ENCODE data around the gene GLB1L. TPM values are rescaled to one million over a fixed set of nuclear protein-coding genes. Genes with fewer than 3 reads are reported as not detected.
"Not testable (repeated sequence)": the region's sequence is repeated elsewhere in the genome, so short reads cannot be mapped to it uniquely, and the experiment has no call there.

The GLB1L gene
- total RNA-seq, 1 donor from 2014 or later, result 4.2 TPM

DNA sequence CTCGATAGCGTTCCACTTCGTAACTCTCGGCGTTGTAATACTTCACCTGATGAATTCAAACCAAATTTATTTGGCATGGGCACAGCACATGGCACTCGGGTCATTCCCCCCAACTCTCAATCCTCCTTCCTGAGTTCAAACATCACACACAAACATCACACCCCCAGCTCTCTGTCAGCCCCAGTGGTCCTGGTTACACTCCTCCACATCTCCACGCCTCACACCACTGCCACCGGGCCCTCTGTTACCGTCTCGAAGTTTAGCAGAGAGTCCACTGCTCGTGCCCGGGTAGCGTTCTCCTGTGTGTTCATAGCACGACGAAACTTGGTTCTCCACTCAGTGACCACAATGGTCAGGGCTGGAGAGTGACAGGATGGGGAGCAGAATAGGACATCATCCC lies 31.1 kb downstream of the GLB1L start:
- no peak for ATAC-seq
- intact Hi-C loops (cut with DNase I), result no loop called here
- no peak for DNase-seq (ENCODE audit: low spot score)

DNA sequence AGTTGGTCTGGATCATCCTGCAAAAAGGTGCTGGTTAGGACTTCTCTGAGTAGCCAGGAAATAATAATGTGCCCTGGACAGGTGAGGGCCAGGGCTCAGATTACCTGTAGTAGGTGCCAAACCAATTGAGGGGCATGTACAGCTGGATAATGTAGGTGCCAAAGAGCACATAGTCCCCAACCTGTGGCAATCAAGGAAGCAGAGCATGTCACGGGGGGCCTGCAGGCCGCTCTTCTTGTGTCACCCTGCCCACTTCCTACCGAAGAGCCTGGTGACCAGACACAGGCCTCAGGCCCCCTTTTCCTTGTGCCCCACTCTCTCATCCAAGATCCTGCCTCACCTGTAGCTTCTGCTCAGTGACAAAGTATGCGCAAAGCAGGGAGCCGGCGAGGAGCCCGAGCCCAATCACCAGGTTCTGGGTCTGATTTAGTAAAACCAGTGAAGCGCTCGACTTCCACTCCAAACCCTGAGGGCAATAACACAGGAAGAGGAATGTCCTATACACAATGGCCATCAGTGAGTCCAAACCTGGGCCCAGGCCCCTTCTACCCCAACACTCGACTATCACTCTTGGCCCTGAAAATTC lies 31.7 kb downstream of the GLB1L start:
- DNase-seq (ENCODE audit: low spot score) (no peak), ATAC-seq (no peak)
- intact Hi-C loops (cut with DNase I), result no loop called here

DNA sequence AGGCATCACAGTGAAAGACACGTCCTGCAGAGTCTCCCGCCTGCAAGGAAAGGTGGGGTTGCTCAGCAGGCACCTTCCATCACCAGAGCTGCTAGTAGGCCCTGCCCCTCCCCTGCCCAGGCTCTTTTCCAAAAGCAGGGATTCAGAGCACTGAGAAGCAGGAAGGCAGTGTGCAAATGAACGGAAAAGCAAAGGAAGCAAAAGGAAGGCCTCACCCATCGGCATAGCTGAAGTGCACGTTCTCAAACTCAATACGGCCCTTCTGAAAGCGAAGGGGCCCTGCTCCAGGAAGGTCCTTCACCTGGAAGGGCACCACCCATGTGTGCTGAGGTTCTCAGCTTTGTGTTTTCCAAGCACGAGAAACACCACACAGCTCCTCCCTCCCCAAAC lies 32.2 kb downstream of the GLB1L start:
- intact Hi-C loops (cut with DNase I), result no loop called here
- ATAC-seq (no peak), DNase-seq (ENCODE audit: low spot score) (no peak)

DNA sequence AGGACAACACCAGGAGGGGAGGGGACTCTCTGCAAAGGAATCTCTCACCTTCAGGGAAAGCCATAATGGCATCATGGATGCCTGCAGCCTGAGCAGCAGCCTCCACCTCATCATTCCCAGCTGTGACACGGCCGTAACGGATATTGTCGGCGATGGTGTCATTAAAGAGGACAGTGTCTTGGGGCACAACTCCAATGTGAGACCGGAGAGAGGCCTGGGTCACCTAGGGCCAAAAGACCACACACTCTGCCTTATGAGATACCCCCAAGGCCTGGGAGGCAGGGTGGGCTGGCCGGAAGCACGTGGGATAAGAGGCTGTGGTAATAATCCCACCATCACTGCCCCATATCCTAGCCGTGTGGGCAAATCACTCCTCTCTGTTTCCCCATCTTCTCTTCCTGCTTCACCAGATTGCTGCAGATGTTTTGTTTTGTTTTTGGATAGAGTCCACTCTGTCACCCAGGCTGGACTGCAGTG lies 34.3 kb downstream of the GLB1L start:
- intact Hi-C loops (cut with DNase I), result no loop called here

DNA sequence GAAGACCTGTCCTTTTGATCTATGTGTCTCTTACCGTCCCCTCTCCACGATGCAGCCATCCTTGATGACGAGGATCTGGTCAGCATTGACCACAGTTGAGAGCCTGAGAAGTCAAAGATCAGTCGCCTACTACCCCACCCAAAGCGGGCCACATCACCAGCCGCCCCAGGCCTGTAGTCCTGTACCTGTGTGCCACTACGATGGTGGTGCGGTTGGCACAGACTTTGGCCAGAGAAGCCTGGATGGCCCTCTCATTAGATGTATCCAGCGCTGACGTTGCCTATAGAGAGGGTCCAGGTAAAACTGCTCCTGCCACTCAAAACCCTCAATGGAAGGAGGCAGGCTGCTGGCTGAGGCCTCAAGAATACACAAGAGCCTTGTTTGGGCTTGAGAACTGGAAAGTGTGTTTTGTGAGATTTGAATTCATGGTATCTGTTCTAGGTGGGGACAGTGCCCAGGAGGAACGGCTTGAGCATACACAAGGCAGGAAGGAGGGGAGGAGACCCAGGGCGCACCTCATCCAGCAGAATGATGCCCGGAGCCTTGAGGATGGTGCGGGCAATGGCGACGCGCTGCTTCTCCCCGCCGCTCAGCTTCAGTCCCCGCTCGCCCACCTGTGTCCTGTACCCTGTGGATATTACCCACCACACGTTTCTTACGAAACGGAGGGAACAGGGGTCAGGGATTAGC lies 34.9 kb downstream of the GLB1L start:
- intact Hi-C loops (cut with DNase I), result no loop called here
- no peak for ATAC-seq
- no peak for DNase-seq (ENCODE audit: low spot score)

More for the DNA sequence above, 34.3 kb downstream of the GLB1L start:
- no peak for ATAC-seq
- DNase-seq (ENCODE audit: low spot score), result no peak

DNA sequence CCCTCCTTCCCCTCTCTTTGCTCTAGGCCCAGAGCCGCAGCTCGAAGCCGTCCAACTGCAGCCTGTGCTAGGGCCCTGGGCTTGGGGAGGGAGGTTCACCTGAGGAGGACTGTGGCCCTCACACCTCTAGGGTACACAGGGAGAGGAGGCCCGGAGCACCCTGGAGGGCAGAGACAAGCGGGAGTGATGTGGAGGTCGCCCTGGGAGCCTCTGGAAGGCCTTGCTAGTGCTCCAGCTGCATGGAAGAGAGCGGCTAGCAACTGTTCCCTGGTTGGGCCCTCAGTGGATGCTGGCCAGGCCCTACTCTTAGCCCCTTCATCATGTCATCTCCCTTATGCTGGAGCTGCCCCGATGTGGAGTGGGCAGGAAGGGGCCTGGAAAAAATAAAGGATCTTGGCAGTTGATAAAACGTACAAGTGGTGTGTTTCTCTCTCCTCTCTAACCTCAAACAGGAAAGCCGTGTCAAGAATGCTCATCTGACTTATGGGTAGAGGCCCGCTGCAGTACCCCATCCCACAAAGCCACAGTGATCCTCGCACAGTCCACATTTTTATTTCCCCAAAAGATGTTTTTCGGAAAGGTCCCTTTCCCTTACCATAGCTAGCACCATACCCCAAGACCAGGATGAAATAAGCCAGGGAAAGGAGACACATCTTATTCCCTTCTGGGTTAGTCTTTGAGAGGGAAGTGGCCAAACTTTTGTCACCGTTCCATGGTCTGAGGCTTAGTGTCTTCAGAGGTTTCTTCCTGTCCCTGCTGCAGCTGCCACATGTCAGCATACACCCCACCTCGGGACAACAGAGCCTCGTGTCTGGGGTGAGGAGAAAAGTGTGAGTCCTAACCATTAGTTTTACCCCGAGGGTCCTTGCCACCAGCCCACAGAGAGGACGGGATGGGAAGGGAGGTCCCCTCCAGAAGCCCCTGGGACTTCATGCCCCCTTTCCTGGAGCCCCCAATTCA lies 35.7 kb downstream of the GLB1L start:
- DNase-seq (ENCODE audit: low spot score) (no peak), ATAC-seq (no peak)
- intact Hi-C loops (cut with DNase I), result no loop called here

DNA sequence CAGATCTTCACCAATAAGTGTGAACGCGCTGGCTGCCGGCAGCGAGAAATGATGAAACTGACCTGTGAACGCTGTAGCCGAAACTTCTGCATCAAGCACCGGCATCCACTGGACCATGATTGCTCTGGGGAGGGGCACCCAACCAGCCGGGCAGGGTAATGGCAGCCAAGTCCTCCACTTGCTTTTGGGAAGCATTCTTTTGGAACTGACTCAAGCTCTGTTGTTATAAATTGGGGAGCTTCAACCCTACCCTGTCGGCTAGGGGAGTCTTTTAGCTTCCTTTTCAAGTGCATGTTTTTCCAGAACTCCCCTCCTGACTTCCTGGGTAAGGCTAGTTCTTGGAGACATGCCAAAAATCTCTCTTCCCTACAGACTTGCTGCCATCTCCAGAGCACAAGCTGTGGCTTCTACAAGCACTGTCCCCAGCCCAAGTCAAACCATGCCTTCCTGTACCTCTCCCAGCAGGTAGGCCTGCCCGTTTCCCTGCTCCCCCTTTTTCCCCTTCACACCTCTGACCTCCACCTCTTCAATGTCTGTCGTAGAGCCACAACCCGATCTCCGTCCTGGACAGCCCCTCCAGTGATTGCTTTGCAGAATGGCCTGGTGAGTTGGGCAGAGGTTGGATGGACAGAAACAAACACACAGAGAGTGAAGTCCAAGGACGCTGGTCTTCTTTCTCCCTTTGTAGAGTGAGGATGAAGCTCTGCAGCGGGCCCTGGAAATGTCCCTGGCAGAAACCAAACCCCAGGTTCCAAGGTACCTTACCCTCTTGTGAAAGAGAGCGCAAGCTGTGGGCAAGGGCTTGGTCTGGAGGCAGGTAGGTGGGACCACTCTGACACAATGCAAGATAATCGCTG lies 37.1 kb downstream of the GLB1L start:
- intact Hi-C loops (cut with DNase I), result no loop called here
- ATAC-seq (no peak), DNase-seq (ENCODE audit: low spot score) (no peak)

DNA sequence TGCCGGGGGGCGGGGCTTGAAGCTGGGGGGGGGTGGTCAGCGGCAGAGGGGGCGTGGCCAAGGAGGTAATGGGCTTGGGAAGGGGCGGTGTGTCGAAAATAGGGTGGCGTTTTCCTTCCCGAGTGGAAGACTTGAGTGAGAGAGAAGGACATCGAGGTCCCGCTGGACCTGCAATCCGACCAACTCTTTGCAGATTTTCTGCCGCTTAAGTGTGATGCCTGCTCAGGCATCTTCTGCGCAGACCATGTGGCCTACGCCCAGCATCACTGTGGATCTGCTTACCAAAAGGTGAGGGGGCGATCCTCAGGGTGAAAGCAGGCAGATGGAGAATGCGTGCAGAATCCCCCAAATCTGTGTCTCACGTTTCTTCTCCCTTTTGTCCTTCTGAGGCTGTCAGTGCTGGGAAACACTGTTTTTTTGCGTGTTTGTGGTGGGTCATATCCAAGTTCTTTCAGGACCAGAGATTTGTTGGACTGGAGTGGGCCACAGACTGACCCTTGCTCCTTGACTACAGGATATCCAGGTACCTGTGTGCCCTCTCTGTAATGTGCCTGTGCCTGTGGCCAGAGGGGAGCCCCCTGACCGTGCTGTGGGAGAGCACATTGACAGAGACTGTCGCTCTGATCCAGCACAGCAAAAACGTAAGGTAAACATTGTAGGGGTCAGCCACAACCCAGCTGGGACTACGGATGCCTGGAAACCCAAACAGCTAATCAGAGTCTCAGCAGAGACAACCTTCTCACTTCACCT lies 37.9 kb downstream of the GLB1L start:
- no peak for DNase-seq (ENCODE audit: low spot score)

DNA sequence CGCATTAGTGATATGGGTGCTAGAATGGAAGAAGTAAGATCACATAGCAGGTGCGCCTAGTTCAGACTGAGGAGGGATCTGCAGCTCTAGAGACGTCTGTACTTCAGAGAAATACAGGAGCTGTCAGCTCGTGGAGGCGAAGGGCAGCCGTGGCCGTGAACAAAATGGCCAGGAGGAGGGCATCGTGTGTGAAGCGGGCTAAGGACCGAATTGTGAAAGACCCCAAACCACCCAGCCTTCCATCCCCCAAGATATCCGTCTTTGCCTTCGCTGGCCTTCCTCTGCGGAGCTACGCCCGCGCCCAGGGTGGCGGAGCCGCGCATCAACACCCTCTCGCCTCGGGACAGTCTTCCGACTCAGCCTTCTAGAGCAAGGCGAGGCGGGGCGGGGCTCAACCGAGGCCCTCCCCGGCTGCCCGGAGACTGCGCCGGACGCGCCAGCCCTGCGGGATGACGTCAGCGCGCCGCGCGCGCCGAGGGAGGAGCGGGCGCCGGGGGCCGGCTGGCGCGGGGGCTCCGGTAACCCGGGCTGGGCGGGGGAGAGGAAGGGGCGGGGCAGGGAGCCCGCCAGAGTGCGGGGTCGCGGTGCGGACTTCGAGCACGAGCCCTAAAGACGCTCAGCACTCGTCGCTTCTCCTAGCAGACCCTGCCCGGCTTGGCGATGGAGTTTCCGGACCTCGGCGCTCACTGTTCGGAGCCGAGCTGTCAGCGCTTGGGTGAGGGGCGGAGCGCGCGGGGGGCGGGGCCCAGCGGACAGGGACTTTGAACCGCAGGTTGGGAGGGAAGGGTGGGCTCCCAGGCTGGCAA lies 38.7 kb downstream of the GLB1L start, which contains the start of gene ZFAND2B:
ZFAND2B (plus strand) TSS at position 455 of the 806 bp plus-strand sequence; CDS start at position 661, 206 bp downstream.
- intact Hi-C loops (cut with DNase I), result no loop called here
- DNase-seq (ENCODE audit: low spot score) (peak; percentile 97), ATAC-seq (peak; percentile 96)

More for the DNA sequence above, 37.9 kb downstream of the GLB1L start:
- ATAC-seq, result peak; percentile 1
- intact Hi-C loops (cut with DNase I), result no loop called here

DNA sequence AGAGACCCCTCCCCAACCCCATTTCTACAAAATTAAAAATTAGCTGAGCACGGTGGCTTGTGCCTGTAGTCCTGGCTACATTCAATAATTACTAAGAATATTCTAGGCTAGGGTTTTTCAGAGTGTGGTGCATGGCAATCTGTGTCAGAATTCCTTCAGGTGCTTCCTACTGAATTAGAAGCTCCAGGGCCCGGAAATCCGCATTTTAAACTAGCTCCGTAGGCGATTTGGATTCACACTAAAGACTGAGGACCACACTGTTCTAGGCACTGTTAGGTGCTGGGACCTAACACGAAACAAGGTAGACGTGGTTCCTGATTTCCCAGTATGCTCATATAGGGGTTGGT lies 39.3 kb downstream of the GLB1L start:
- intact Hi-C loops (cut with DNase I), result no loop called here
- ATAC-seq, result no peak
- no peak for DNase-seq (ENCODE audit: low spot score)

DNA sequence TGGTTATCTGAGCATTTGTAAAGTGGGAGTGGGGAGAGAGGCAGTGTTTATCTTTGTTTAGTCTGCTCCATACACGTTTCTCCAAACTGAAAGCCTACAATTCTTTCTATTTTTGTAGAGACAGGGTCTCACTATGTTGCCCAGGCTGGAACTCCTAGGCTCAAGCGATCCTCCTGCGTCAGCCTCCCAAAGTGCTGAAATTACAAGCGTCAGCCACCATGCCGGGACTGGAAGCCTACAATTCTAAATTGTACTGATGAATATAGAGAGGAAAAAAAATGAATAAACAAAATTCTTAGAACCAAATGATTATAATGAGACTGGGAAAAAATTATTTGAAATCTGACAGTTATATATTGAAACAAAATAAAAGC lies 40.1 kb downstream of the GLB1L start:
- DNase-seq (ENCODE audit: low spot score), result no peak
- intact Hi-C loops (cut with DNase I), result no loop called here
- no peak for ATAC-seq

DNA sequence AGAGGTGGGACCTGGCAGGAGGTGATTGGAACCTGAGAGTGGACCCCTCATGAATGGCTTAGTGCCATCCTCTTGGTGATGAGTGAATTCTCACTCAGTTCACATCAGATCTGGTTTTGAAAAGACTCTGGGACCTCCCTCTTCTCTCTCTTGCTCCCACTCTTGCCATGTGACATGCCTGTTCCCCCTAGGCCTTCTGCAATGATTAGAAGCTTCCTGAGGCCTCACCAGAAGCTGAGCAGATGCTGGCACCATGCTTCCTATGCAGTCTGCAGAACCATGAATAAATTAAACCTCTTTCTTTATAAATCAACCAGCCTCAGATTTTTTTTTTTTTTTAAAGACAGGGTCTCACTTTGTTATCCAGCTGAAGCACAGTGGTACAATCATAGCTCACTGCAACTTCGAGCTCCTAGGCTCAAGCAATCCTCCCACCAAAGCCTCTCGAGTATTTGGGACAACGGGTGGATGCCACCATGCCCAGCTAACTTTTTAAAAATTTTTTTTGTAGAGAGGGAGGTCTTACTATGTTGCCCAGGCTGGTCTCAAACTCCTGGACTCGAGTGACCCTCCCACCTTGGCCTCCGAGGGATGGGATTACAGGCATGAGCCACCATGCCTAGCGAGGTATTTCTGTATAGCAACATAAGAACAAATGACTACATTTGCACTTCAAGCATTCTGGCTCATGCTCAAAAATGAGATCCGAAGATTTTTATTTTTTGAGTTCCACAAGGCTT lies 40.6 kb downstream of the GLB1L start:
- no peak for DNase-seq (ENCODE audit: low spot score)

DNA sequence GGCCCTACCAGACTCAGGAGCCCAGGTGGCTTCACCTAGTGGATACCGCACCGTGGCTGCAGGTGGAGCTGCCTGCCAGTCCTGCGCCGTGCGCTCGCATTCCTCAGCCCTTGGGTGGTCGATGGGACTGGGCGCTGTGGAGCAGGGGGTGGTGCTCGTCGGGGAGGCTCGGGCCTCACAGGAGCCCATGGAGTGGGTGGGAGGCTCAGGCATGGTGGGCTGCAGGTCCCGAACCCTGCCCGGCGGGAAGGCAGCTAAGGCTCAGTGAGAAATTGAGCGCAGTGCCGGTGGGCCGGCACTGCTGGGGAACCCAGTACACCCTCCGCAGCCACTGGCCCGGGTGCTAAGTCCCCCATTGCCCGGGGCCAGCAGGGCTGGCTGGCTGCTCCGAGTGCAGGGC lies 43.9 kb downstream of the GLB1L start:
- intact Hi-C loops (cut with DNase I); DNase-seq (ENCODE audit: low spot score); ATAC-seq: not testable (repeated sequence)

More for the DNA sequence above, 40.6 kb downstream of the GLB1L start:
- ATAC-seq, result no peak
- intact Hi-C loops (cut with DNase I), result no loop called here

DNA sequence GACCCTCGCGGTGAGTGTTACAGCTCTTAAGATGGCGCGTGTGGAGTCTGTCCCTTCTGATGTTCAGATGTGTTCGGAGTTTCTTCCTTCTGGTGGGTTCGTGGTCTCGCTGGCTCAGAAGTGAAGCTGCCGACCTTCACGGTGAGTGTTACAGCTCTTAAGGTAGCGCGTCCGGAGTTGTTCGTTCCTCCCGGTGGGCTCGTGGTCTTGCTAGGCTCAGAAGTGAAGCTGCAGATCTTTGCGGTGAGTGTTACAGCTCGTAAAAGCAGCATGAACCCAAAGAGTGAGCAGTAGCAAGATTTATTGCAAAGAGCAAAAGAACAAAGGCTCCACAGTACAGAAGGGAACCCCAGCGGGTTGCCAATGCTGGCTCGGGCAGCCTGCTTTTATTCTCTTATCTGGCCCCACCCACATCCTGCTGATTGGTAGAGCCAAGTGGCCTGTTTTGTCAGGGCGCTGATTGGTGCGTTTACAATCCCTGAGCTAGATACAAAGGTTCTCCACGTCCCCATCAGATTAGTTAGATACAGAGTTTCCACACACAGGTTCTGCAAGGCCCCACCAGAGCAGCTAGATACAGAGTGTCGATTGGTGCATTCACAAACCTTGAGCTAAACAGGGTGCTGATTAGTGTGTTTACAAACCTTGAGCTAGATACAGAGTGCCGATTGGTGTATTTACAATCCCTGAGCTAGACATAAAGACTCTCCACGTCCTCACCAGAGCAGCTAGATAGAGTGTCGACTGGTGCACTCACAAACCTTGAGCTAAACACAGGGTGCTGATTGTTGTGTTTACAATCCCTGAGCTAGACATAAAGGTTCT lies 44.5 kb downstream of the GLB1L start:
- intact Hi-C loops (cut with DNase I); DNase-seq (ENCODE audit: low spot score); ATAC-seq: not testable (repeated sequence)

DNA sequence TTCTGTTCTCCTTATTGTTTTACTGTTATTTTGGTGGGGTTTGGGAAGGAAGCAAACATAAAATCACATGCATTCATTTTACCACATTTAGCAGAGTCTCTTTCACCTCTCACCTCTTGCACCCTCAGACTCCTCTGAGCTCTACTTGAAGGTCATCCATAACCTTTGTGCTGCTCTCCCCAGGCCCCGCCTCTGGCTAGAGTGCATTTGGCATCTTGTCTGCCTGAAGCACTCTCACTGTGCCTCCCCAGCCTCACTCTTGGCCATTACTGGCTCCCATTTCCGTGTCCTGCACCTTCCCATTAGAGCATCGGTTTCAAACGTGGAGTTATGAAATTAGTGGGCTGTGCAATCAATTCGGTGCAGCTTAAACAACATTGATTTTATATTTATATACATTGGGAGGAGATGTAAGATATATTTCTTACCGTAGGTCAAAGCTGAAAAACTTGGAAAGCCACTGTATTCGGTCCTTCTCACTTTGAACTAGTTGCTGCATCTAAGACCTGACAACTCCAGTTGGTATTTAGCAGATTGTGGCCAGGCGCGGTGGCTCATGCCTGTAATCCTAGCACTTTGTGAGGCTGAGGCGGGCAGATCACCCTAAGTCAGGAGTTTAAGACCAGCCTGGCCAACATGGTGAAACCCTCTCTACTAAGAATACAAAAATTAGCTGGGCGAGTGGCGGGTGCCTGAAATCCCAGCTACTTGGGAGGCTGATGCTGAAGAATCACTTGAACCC lies 45.6 kb downstream of the GLB1L start:
- no peak for ATAC-seq
- intact Hi-C loops (cut with DNase I), result no loop called here
- no peak for DNase-seq (ENCODE audit: low spot score)
